H1 (cell line): ENCODE data around the gene MTMR2. TPM values are rescaled to one million over a fixed set of nuclear protein-coding genes. Genes with fewer than 3 reads are reported as not detected.

ENCODE experiments used
- CTCF ChIA-PET: fragments of 300-600 bp; sonication (Branson Sonifier 250); formaldehyde crosslinking; loops from one replicate; lab custom pipeline; 2021; ENCODE audit not compliant: partially characterized antibody; lab: Charles Lee
- POLR2A ChIA-PET: fragments of 300-600 bp; sonication (Branson Sonifier 250); formaldehyde crosslinking; loops from one replicate; lab custom pipeline; 2021; ENCODE audit warnings: inconsistent platforms; ENCODE audit not compliant: partially characterized antibody; lab: Charles Lee
- DNase-seq, 2 experiments: peaks; one replicate each; pipeline versions ENCODE4 v3.0.0 to v3.0.0-alpha.2; 2010 to 2022; ENCODE audit warnings: low spot score in 2 of 2, low read depth in 1 of 2, mixed read lengths in 1 of 2
- FAIRE-seq: peaks from 2 replicates; lab custom pipeline; 2011; peaks lifted over from hg19 to GRCh38; lab: Jason Lieb, UNC
- H2AFZ ChIP-seq: 2 replicates; pipeline ENCODE4 v1.8.1; 2012; ENCODE audit warnings: low read length, inconsistent platforms
- H2AK5ac ChIP-seq: 2 replicates; pipeline ENCODE4 v1.6.1; 2013; ENCODE audit warnings: low read depth, low read length
- H2BK120ac ChIP-seq: replicated peaks from 2 replicates; pipeline ENCODE3; 2013; ENCODE audit warnings: low read depth, low read length, inconsistent platforms
- H2BK12ac ChIP-seq: 2 replicates; pipeline ENCODE4 v1.6.1; 2013; ENCODE audit warnings: low read depth, low read length
- H2BK15ac ChIP-seq: 2 replicates; pipeline ENCODE4 v1.6.1; 2013; ENCODE audit warnings: low read length
- H2BK20ac ChIP-seq: 2 replicates; pipeline ENCODE4 v1.6.1; 2013; ENCODE audit warnings: low read length
- H2BK5ac ChIP-seq: 2 replicates; pipeline ENCODE4 v1.6.1; 2013; ENCODE audit warnings: low read depth, low read length
- H3K14ac ChIP-seq: 2 replicates; pipeline ENCODE4 v1.6.1; 2013; ENCODE audit warnings: inconsistent platforms; ENCODE audit not compliant: insufficient read length
- H3K18ac ChIP-seq: 2 replicates; pipeline ENCODE4 v1.6.1; 2013; ENCODE audit warnings: low read length; ENCODE audit errors: extremely low read depth
- H3K23ac ChIP-seq: 2 replicates; pipeline ENCODE4 v1.6.1; 2013; ENCODE audit warnings: inconsistent platforms; ENCODE audit not compliant: insufficient read length
- H3K23me2 ChIP-seq: 2 replicates; pipeline ENCODE4 v1.6.1; 2013; ENCODE audit warnings: low read depth, low read length
- H3K27ac ChIP-seq: 2 replicates; pipeline ENCODE4 v1.6.1; 2011; ENCODE audit warnings: low read depth, low read length, inconsistent platforms
- H3K27me3 ChIP-seq, 4 experiments: replicated peaks in 1 of 4; 1 replicate in 1 of 4; 2 replicates in 3 of 4; pipeline versions ENCODE4 v1.6.1 to v1.8.1; 2011 to 2013; ENCODE audit warnings: low read length in 3 of 4, mild to moderate bottlenecking in 3 of 4, inconsistent platforms in 2 of 4, mixed read lengths in 2 of 4, moderate library complexity in 1 of 4; ENCODE audit not compliant: control insufficient read depth in 3 of 4, insufficient read depth in 3 of 4; ENCODE audit errors: extremely low read depth in 1 of 4
- H3K36me3 ChIP-seq, 4 experiments: 2 replicates each; pipeline versions ENCODE4 v1.6.1 to v1.8.1; 2011 to 2013; ENCODE audit warnings: mild to moderate bottlenecking in 4 of 4, low read length in 3 of 4, moderate library complexity in 2 of 4, control low read depth in 1 of 4, inconsistent platforms in 1 of 4; ENCODE audit not compliant: insufficient read depth in 4 of 4, control insufficient read depth in 2 of 4
- H3K4ac ChIP-seq: replicated peaks from 2 replicates; pipeline ENCODE3; 2013; ENCODE audit warnings: low read length, low read depth, mixed read lengths, inconsistent platforms; ENCODE audit not compliant: insufficient read length
- H3K4me1 ChIP-seq, 4 experiments: replicated peaks in 1 of 4; 1 replicate in 1 of 4; 2 replicates in 3 of 4; pipeline versions ENCODE4 v1.6.1 to v1.8.1; 2011 to 2013; ENCODE audit warnings: low read length in 3 of 4, inconsistent platforms in 2 of 4, mixed read lengths in 1 of 4; ENCODE audit not compliant: insufficient read depth in 4 of 4, control insufficient read depth in 3 of 4
- H3K4me2 ChIP-seq, 2 experiments: 2 replicates each; pipeline versions ENCODE4 v1.6.1 to v1.8.1; 2011 to 2013; ENCODE audit warnings: low read depth in 2 of 2, low read length in 2 of 2, control low read depth in 1 of 2, inconsistent platforms in 1 of 2, mild to moderate bottlenecking in 1 of 2; ENCODE audit not compliant: insufficient read depth in 1 of 2
- H3K4me3 ChIP-seq, 4 experiments: fragments of 200-600, 300-600 bp in 1 of 4; sonication (generic), shearing (Covaris generic), sonication (Bioruptor Twin) in 1 of 4; 2 replicates each; pipeline versions ENCODE4 v1.5.1 to v1.8.1; 2011 to 2016; ENCODE audit warnings: low read length in 4 of 4, low read depth in 3 of 4, control low read depth in 2 of 4, inconsistent platforms in 2 of 4, mild to moderate bottlenecking in 2 of 4, mixed read lengths in 1 of 4, moderate library complexity in 1 of 4; ENCODE audit not compliant: insufficient read depth in 2 of 4; ENCODE audit errors: extremely low read depth in 1 of 4
- H3K56ac ChIP-seq: replicated peaks from 2 replicates; pipeline ENCODE3; 2013; ENCODE audit warnings: low read depth, mild to moderate bottlenecking, mixed read lengths, low read length, inconsistent platforms; ENCODE audit not compliant: insufficient read length
- H3K79me1 ChIP-seq: 2 replicates; pipeline ENCODE4 v1.6.1; 2013; ENCODE audit warnings: low read depth, low read length, control low read depth
- H3K79me2 ChIP-seq, 2 experiments: 2 replicates each; pipeline versions ENCODE4 v1.6.1 to v1.8.1; 2012 to 2013; ENCODE audit warnings: low read length in 2 of 2, mild to moderate bottlenecking in 2 of 2, inconsistent platforms in 1 of 2; ENCODE audit not compliant: insufficient read depth in 2 of 2, control insufficient read depth in 1 of 2
- H3K9ac ChIP-seq, 4 experiments: replicated peaks in 1 of 4; 1 replicate in 1 of 4; 2 replicates in 3 of 4; pipeline versions ENCODE4 v1.6.1 to v1.8.1; 2011 to 2013; ENCODE audit warnings: low read depth in 3 of 4, low read length in 3 of 4, control low read depth in 2 of 4, mild to moderate bottlenecking in 2 of 4, moderate library complexity in 2 of 4, inconsistent platforms in 1 of 4; ENCODE audit errors: extremely low read depth in 1 of 4
- H3K9me3 ChIP-seq, 2 experiments: 2 replicates each; pipeline versions ENCODE4 v1.6.1 to v1.8.1; 2012 to 2013; ENCODE audit warnings: mild to moderate bottlenecking in 2 of 2, moderate library complexity in 2 of 2, control low read depth in 1 of 2, inconsistent platforms in 1 of 2, low read depth in 1 of 2, low read length in 1 of 2, mixed read lengths in 1 of 2; ENCODE audit not compliant: insufficient read depth in 2 of 2
- H4K20me1 ChIP-seq, 2 experiments: replicated peaks in 1 of 2; 2 replicates each; pipeline versions ENCODE3 to v1.8.1; 2011 to 2013; ENCODE audit warnings: inconsistent platforms in 2 of 2, low read length in 2 of 2, mild to moderate bottlenecking in 1 of 2; ENCODE audit not compliant: insufficient read depth in 2 of 2, control insufficient read depth in 1 of 2
- H4K5ac ChIP-seq: 2 replicates; pipeline ENCODE4 v1.6.1; 2013; ENCODE audit warnings: low read length, low read depth, mixed read lengths, inconsistent platforms; ENCODE audit not compliant: insufficient read length
- H4K8ac ChIP-seq: 2 replicates; pipeline ENCODE4 v1.8.0; 2013; ENCODE audit warnings: mild to moderate bottlenecking, moderate library complexity, low read length, inconsistent platforms; ENCODE audit not compliant: insufficient read depth; ENCODE audit errors: extremely low read depth
- H4K91ac ChIP-seq: replicated peaks from 2 replicates; pipeline ENCODE3; 2013; ENCODE audit warnings: low read length, mixed read lengths, inconsistent platforms; ENCODE audit not compliant: insufficient read length
- CBX5 ChIP-seq: fragments of 300-800, 300-1000 bp; sonication (generic); IDR thresholded peaks from 2 replicates; pipeline ENCODE4 v1.7.1; 2016; ENCODE audit warnings: antibody characterized with exemption, low read length, low read depth
- CBX8 ChIP-seq: fragments of 300-800, 300-1000 bp; sonication (generic); IDR thresholded peaks from 2 replicates; pipeline ENCODE4 v1.7.1; 2016; ENCODE audit warnings: low read depth, low read length, borderline replicate concordance
- EGR1 ChIP-seq: IDR thresholded peaks from 2 replicates; pipeline ENCODE4 v1.6.1; 2011; ENCODE audit warnings: low read depth, low read length, borderline replicate concordance
- EP300 ChIP-seq, 2 experiments: IDR thresholded peaks; 1 replicate in 1 of 2; 2 replicates in 1 of 2; pipeline ENCODE4 v1.6.1; 2011 to 2012; ENCODE audit warnings: low read depth in 2 of 2, low read length in 2 of 2, mild to moderate bottlenecking in 2 of 2, borderline replicate concordance in 1 of 2, inconsistent platforms in 1 of 2, moderate library complexity in 1 of 2
- FOSL1 ChIP-seq: IDR thresholded peaks from 2 replicates; pipeline ENCODE4 v1.6.1; 2011; ENCODE audit warnings: mild to moderate bottlenecking, low read depth, low read length, moderate library complexity; ENCODE audit not compliant: insufficient read depth
- HDAC2 ChIP-seq, 2 experiments: fragments of 300-600 bp in 1 of 2; sonication (generic) in 1 of 2; IDR thresholded peaks; 2 replicates each; pipeline ENCODE4 v1.6.1; 2011 to 2012; ENCODE audit warnings: low read depth in 2 of 2, low read length in 2 of 2, mild to moderate bottlenecking in 2 of 2, moderate library complexity in 2 of 2, borderline replicate concordance in 1 of 2, inconsistent platforms in 1 of 2
- JUND ChIP-seq: IDR thresholded peaks from 2 replicates; pipeline ENCODE4 v1.6.1; 2011; ENCODE audit warnings: mild to moderate bottlenecking, improper control_type of control experiment, low read length
- NRF1 ChIP-seq: IDR thresholded peaks from 2 replicates; pipeline ENCODE4 v1.6.1; 2011; ENCODE audit warnings: mild to moderate bottlenecking, low read depth, low read length, improper control_type of control experiment
- POLR2AphosphoS5 ChIP-seq: IDR thresholded peaks from 2 replicates; pipeline ENCODE4 v1.6.1; 2011; ENCODE audit warnings: low read depth, low read length
- SP2 ChIP-seq: IDR thresholded peaks from 2 replicates; pipeline ENCODE4 v1.6.1; 2012; ENCODE audit warnings: mild to moderate bottlenecking, low read length, inconsistent platforms
- WGBS, 2 experiments: shearing (Covaris generic) in 1 of 2; methylation state at CpG; one replicate each; pipeline versions ENCODE4 v1.1.6 to v1.1.7; 2013 to 2015; ENCODE audit warnings: low lambda C conversion rate in 2 of 2, mixed read lengths in 2 of 2, inconsistent platforms in 1 of 2, low coverage in 1 of 2, missing lambda C conversion rate in 1 of 2; ENCODE audit not compliant: insufficient replicate concordance in 2 of 2, insufficient coverage in 1 of 2, insufficient read length in 1 of 2; ENCODE audit errors: extremely low coverage in 1 of 2, missing lambda C conversion rate in 1 of 2; 5-methylcytosine and 5-hydroxymethylcytosine counted together
- polyA plus RNA-seq, 7 experiments: library from polyadenylated mRNA; depleted of rRNA in 3 of 7; stranded (reverse) in 5 of 7; unstranded in 2 of 7; fragments of >200 nt in 5 of 7; fragments of 200-250 nt in 2 of 7; gene quantifications; 1 replicate in 5 of 7; 2 replicates in 1 of 7; 4 replicates in 1 of 7; pipeline versions ENCODE4 v1.2.1 to v1.2.3, GENCODE V29; 2011 to 2013; ENCODE audit warnings: missing spikeins in 2 of 7, mixed read lengths in 2 of 7
- total RNA-seq: library from RNA; stranded (reverse); fragmentation: NEBNext Ultra II Directional; extraction: Animal tissue kit (Norgen Biotek cat#: 25700); gene quantifications from 2 replicates; pipeline ENCODE4 v1.2.1, GENCODE V29; 2021
- TF ChIP-seq, protein P1 (sequence below): IDR thresholded peaks from 2 replicates; pipeline ENCODE4 v1.6.1; 2011; ENCODE audit warnings: low read length, improper control_type of control experiment

Gene MTMR2
- total and polyA plus RNA-seq, 2 of the 8 experiments (the other 6 are each of a cell fraction or from before 2014, with no cell fraction given): 16.7 to 52.9 TPM

DNA sequence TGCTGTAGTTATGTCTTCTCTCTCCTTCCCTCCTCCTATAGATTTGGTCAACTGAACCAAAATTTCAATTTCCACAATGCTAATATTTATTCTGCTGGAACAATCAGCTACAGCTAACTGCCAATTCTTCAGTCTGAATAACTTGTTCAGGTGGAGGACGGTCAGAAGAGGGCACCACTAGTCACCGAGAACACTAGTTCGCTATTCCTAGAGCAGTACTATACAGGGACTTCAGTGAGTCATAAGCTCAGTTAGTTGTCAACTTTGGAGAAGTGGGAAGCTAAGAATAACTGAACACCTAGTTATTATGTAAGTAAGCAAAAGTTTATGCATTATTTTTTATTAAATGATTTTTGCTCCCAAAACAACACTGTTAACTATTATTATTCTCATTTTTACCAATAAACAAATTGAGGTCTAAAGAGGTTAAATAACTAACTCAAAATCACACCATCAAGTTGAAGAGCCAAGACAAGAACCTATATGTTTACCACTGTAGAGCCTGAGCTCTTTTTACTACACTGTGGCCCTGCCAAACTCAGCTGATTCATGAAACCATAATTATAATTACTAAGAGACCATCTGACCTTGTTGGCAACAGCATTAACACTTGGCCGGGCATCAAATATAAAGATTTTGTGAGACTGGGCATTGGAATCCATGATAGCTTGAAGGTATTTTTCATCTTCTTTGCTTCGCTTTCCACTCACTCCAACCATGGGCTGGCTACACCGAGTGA is 74.7 kb downstream of the MTMR2 start:
- no peak overlapping the region for H3K23ac ChIP-seq
- H2BK12ac ChIP-seq: no peak overlapping the region
- no peak overlapping the region for H4K5ac ChIP-seq
- no peak overlapping the region for H2AFZ ChIP-seq
- no peaks in the 10 kb centered on the region for H3K79me1 ChIP-seq
- FAIRE-seq (peak; percentile 70), DNase-seq (peak; percentile 7 to 48)
- H3K18ac ChIP-seq: no peak overlapping the region
- ChIA-PET POLR2A (no interaction called here), CTCF (interaction anchor here (0.6 to 5.1 kb wide), 31 partner anchors 11 to 582 kb away, joined by 3 to 47 read pairs (median 4); partner anchors contain the start of genes CCDC82, JRKL and MAML2)
- no peak overlapping the region for H3K4ac ChIP-seq
- no peaks in the 10 kb centered on the region for H4K20me1 ChIP-seq
- H2BK15ac ChIP-seq: no peak overlapping the region
- no peak overlapping the region for H2BK120ac ChIP-seq
- H3K27me3 ChIP-seq: no peaks in the 10 kb centered on the region
- H2AK5ac ChIP-seq: no peak overlapping the region
- WGBS, 2 experiments: 84% methylated on average over 6 of the region's 6 CpGs; no CpG with 5 or more reads in 1 of the 2 experiments
- no peak overlapping the region for H3K4me3 ChIP-seq
- no peak overlapping the region for H4K8ac ChIP-seq
- no peak overlapping the region for H3K14ac ChIP-seq
- no peaks in the 10 kb centered on the region for H3K79me2 ChIP-seq
- H3K4me2 ChIP-seq: no peak overlapping the region
- no peaks in the 10 kb centered on the region for H3K23me2 ChIP-seq
- H3K9ac ChIP-seq: no peak overlapping the region
- H2BK20ac ChIP-seq: no peak overlapping the region
- H4K91ac ChIP-seq: no peak overlapping the region
- peaks cover 2 to 31% (median 8%) of the 10 kb centered on the region in 4 experiments; a peak in 4 of 8 replicates for H3K36me3 ChIP-seq
- H3K4me1 ChIP-seq: no peaks in the 10 kb centered on the region
- no peak overlapping the region for H3K56ac ChIP-seq
- H2BK5ac ChIP-seq: no peak overlapping the region
- no peak overlapping the region for H3K27ac ChIP-seq
- no peaks in the 10 kb centered on the region for H3K9me3 ChIP-seq
- TF ChIP-seq EGR1 (no peak), HDAC2 (IDR thresholded peaks at IDR 0.05; ENCODE audit: borderline replicate concordance in 1 of 2, low read depth in 2 of 2, low read length in 2 of 2) (no peak), NRF1 (no peak), JUND (no peak), POLR2AphosphoS5 (no peak), FOSL1 (no peak), CBX8 (no peak), EP300 (IDR thresholded peaks at IDR 0.05; ENCODE audit: borderline replicate concordance in 1 of 2, low read depth in 2 of 2, low read length in 2 of 2) (no peak), SP2 (no peak), CBX5 (no peak)
- TF ChIP-seq, protein P1, sequence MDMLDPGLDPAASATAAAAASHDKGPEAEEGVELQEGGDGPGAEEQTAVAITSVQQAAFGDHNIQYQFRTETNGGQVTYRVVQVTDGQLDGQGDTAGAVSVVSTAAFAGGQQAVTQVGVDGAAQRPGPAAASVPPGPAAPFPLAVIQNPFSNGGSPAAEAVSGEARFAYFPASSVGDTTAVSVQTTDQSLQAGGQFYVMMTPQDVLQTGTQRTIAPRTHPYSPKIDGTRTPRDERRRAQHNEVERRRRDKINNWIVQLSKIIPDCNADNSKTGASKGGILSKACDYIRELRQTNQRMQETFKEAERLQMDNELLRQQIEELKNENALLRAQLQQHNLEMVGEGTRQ: no peak
